AG04449 (cell line): Measurements from ENCODE around the gene FBXO48.
A peak's percentile ranks its signal among the peaks of the same experiment; 100 is the strongest.
"Not testable (repeated sequence)": the region's sequence is repeated elsewhere in the genome, so short reads cannot be mapped to it uniquely, and the experiment has no call there.

Source experiments
- CTCF ChIA-PET: fragments of 350-600 bp; formaldehyde crosslinking; extraction: SDS; loops from one replicate; lab custom pipeline; 2021; ENCODE audit warnings: antibody characterized with exemption; lab: Yijun Ruan, JAX
- POLR2A ChIA-PET: fragments of 400-600, 350-600 bp; formaldehyde crosslinking; extraction: SDS; loops from one replicate; lab custom pipeline; 2020; ENCODE audit warnings: antibody characterized with exemption, inconsistent platforms; lab: Yijun Ruan, JAX
- DNase-seq: peaks from one replicate; pipeline ENCODE4 v3.0.0-alpha.2; 2010; ENCODE audit warnings: low read depth, low spot score
- H3K4me3 ChIP-seq: 2 replicates; pipeline ENCODE4 v1.5.1; 2011; ENCODE audit warnings: low read depth, mild to moderate bottlenecking, control low read depth, low read length
- TF ChIP-seq, protein P1 (sequence below): IDR thresholded peaks from one replicate; pipeline ENCODE4 v1.5.1; 2011; ENCODE audit warnings: mild to moderate bottlenecking, moderate library complexity, low read length, control low read depth, inconsistent platforms; ENCODE audit not compliant: insufficient read depth; ENCODE audit errors: missing control alignments

The FBXO48 gene

DNA sequence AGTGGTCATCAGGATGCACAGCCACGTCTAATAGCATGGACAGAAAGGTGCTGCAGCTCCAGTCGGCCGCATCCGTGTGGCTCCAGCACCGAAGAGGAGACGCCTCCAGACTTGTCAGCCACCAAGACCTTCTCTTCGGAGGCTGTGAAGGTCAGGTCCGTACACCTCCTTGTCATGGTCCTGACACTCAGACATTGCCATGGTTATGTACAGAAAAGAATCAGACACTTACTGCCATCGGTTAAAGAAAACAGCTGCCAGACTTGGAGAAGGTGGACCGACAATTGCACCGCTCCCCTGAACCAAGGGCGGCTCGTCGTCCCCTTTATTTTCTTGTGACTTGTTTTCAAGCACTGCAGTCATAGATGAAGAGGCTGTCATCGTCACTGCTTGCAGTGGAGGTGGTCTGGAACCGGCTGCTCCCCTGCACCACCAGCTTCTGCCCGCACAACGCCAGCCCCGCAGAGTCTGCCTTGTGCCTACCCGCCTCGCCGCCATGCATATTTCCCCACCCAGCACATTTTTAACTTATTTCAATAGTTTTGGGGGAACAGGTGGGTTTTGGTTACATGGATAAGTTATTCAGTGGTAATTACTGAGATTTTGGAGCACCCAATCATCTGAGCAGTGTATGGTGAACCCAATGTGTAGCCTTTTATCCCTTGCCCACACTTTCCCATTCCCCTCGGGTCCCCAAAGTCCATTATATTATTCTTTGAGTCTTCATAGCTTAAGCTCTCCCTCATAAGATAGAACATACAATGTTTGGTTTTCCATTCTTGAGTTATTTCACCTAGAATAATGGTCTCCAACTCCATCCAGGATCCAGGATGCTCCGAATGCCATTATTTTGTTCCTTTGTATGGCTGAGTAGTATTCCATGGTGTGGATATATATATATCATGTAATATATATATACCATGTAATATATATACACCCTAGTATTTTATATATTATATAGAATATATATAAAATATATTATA, 18.1 kb downstream of the FBXO48 start:
- TF ChIP-seq, protein P1, sequence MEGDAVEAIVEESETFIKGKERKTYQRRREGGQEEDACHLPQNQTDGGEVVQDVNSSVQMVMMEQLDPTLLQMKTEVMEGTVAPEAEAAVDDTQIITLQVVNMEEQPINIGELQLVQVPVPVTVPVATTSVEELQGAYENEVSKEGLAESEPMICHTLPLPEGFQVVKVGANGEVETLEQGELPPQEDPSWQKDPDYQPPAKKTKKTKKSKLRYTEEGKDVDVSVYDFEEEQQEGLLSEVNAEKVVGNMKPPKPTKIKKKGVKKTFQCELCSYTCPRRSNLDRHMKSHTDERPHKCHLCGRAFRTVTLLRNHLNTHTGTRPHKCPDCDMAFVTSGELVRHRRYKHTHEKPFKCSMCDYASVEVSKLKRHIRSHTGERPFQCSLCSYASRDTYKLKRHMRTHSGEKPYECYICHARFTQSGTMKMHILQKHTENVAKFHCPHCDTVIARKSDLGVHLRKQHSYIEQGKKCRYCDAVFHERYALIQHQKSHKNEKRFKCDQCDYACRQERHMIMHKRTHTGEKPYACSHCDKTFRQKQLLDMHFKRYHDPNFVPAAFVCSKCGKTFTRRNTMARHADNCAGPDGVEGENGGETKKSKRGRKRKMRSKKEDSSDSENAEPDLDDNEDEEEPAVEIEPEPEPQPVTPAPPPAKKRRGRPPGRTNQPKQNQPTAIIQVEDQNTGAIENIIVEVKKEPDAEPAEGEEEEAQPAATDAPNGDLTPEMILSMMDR = no peak
- ChIA-PET CTCF (interaction anchor here (1.2 to 2.5 kb wide), 2 partner anchors 12 to 326 kb away, joined by 3 to 8 read pairs; no protein-coding TSS in a partner anchor), POLR2A (no interaction called here)
- no peak for DNase-seq
- no peak overlapping the region for H3K4me3 ChIP-seq

DNA sequence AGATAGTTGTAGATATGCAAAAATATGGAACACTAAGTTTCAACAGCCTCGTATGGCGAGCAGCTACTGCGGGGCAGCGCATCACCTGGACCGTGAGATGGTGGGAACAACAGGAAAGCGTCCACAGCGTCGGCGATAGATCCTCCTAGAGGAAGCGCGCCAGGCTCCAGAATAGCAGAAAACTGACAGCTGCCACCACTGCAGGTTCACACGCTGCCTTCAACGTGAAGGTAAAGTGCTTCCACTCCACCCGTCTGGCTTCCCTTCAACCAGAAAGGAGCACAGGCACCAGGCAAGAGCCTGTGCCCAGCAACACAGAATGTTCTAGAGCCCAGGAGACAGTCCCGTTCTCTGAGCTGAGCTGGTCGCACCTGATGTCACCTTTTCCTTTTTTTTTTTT, 20.0 kb downstream of the FBXO48 start:
- DNase-seq = no peak
- ChIA-PET CTCF (interaction anchor here (2.5 kb wide), 1 partner anchor 325 kb away, joined by 8 read pairs; no protein-coding TSS in a partner anchor), POLR2A (no interaction called here)
- no peak overlapping the region for H3K4me3 ChIP-seq
- TF ChIP-seq, protein P1 = no peak

DNA sequence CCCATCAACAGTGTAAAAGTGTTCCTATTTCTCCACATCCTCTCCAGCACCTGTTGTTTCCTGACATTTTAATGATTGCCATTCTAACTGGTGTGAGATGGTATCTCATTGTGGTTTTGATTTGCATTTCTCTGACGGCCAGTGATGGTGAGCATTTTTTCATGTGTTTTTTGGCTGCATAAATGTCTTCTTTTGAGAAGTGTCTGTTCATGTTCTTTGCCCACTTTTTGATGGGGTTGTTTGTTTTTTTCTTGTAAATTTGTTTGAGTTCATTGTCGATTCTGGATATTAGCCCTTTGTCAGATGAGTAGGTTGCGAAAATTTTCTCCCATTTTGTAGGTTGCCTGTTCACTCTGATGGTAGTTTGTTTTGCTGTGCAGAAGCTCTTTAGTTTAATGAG, 20.7 kb downstream of the FBXO48 start:
- POLR2A ChIA-PET, DNase-seq, CTCF ChIA-PET, H3K4me3 ChIP-seq: not testable (repeated sequence)

DNA sequence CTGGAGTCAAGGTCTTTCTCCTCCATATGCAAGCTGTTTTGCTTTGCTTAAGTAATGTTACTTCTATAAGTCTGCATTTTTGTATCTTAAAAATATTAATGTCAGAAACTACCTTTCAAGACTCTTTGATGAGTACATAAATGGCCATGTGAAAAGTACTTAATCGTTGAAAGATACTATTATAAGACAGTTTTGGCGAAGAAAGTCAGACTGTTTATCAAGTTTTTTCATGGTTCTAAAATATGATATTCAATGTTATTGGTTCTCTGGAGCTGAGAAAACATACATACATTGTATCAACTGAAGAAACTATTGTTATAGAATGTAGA, 25.1 kb downstream of the FBXO48 start:
- TF ChIP-seq, protein P1 = no peak
- ChIA-PET POLR2A (no interaction called here), CTCF (interaction anchor here (0.6 to 7.4 kb wide), 49 partner anchors 11 to 676 kb away, joined by 3 to 113 read pairs (median 5); partner anchors contain the start of genes C1D, CNRIP1, FBXO48 and PPP3R1)
- no peak for DNase-seq
- no peak overlapping the region for H3K4me3 ChIP-seq

DNA sequence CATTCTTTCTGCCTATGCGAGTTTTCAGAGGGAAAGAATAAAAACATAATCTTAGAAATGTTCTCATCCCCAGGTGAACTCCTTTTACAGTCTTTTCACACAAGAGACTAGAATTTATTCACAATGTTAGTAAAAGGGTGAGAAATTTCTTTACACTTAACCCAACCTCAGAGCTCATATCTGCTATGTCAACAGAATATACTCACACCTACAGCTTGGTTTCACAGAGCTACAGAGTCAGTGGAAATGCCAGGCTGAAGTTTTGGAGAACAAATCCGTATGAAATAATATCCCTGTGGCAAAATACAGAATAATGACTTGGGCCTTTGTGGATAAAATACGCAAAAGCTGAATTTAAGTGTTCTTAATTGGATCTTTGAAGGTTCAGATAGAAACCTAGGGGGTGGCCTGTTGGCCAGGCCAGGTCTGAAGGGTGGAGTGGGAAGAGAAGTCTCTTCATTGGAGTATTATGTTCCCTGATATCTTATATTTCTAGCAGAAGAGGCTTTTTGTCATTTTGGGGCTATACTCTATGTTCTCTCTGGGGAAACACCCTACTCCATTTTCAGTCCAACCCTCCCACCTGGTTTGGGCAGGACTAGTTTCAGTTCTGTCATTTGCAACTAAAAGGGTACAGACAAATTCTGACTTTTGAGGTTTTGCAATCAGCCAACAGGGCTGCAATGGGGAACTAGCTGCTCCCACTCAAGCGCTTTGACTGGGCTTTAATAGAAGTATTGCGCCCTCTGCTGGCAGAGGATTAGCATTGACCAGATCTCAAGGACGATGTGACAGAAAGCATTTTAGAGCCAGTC, 25.7 kb downstream of the FBXO48 start:
- DNase-seq = no peak
- TF ChIP-seq, protein P1 = peak; percentile 79
- no peak overlapping the region for H3K4me3 ChIP-seq
- ChIA-PET CTCF (interaction anchor here (0.6 to 7.4 kb wide), 52 partner anchors 10 to 675 kb away, joined by 3 to 113 read pairs (median 5); partner anchors contain the start of genes C1D, CNRIP1, FBXO48 and PPP3R1), POLR2A (interaction anchor here (0.5 kb wide), 1 partner anchor 246 kb away, joined by 3 read pairs; no protein-coding TSS in a partner anchor)

DNA sequence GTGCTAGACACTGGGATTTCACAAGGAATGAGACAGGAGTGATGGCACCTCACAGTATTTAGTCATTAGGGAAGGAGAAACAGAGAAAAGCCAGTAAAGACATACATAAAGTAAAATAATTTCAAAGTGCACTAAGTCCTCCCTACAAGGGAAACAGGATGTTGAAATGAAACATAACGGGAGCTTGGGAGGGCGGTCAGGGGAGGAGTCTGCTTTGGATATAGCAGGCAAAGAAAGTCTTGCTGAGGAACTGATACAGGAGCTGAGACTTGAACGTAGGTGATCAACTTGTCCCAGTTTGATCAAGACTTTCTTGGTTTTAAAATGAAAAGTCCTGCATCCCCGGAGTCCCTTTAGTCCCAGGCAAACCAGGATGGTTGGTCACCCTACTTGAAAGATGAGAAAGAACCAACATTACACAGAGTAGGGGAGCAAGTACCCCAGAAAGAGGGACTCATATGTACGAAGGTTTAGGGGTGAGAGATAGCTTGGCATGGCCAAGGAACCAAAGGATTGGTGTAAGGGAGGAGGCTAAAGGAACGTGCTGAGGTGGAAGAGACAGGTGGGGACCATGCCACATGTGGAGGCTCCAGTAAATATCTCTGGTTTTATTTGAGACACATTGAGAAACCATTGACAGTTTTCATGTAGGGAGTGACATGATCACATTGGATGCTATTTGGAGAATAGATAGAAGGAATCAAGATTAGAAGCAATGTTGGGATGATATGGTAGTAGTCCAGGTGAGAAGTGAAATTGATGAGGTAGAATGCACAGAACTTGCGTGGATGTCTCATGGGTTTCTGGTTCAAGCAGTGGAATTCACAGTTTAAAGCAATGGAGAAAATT, 28.4 kb downstream of the FBXO48 start:
- CTCF ChIA-PET = interaction anchor here (1.0 to 7.4 kb wide), 6 partner anchors 8 to 316 kb away, joined by 3 to 113 read pairs (median 8); no protein-coding TSS in a partner anchor
- TF ChIP-seq, protein P1 = no peak
- H3K4me3 ChIP-seq = no peak overlapping the region
- DNase-seq = no peak
- POLR2A ChIA-PET = no interaction called here
